Breast epithelium (tissue), 3 donors: ENCODE data around the gene PPP1R3G.

Experiments used
- POLR2A ChIP-seq: fragments of 450-650 bp; IDR thresholded peaks from one replicate; pipeline ENCODE4 v1.6.1; 2016; ENCODE audit warnings: antibody characterized with exemption, mild to moderate bottlenecking, moderate library complexity
- POLR2AphosphoS5 ChIP-seq, 3 donors: sonication (generic); formaldehyde crosslinking; IDR thresholded peaks; one replicate each; pipeline ENCODE4 v1.6.1; 2017; ENCODE audit warnings: antibody characterized with exemption in 3 of 3
- TF ChIP-seq, protein P1 (sequence below), 3 donors: fragments of 450-650 bp; IDR thresholded peaks; one replicate each; pipeline ENCODE4 v1.5.1; 2016 to 2017; ENCODE audit warnings: antibody characterized with exemption in 3 of 3, mild to moderate bottlenecking in 3 of 3, moderate library complexity in 3 of 3

DNA sequence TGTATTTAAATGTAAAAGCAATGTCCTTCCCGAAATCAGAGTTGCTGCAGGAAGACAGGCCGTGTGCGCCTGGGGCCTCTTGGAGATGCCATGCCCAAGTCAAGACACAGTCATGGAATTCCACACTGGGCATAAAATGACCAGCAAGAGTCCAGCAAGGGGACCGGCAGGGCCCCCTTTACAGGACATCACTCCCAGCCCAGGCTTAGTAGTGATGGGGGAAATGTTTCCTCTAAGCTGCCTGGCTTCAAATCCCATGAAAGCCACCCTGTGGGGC lies 1.9 kb upstream of the PPP1R3G start:
- TF ChIP-seq POLR2AphosphoS5 (IDR thresholded peaks at IDR 0.05), result no peak
- TF ChIP-seq, protein P1, sequence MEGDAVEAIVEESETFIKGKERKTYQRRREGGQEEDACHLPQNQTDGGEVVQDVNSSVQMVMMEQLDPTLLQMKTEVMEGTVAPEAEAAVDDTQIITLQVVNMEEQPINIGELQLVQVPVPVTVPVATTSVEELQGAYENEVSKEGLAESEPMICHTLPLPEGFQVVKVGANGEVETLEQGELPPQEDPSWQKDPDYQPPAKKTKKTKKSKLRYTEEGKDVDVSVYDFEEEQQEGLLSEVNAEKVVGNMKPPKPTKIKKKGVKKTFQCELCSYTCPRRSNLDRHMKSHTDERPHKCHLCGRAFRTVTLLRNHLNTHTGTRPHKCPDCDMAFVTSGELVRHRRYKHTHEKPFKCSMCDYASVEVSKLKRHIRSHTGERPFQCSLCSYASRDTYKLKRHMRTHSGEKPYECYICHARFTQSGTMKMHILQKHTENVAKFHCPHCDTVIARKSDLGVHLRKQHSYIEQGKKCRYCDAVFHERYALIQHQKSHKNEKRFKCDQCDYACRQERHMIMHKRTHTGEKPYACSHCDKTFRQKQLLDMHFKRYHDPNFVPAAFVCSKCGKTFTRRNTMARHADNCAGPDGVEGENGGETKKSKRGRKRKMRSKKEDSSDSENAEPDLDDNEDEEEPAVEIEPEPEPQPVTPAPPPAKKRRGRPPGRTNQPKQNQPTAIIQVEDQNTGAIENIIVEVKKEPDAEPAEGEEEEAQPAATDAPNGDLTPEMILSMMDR (IDR thresholded peaks at IDR 0.05), result no peak
- TF ChIP-seq POLR2A, result no peak
